ENCODE measurements around the gene EML4. TPM values are rescaled to one million over a fixed set of nuclear protein-coding genes. Genes with fewer than 3 reads are reported as not detected.

EML4 gene
- total RNA-seq, 2 experiments from 2014 or later = 58.2 to 59.7 TPM

- CTCF ChIA-PET = interaction anchor here (0.6 to 0.9 kb wide), 3 partner anchors 15 to 133 kb away, joined by 3 read pairs; no protein-coding TSS in a partner anchor
- POLR2A ChIA-PET = no interaction called here
- H3K36me3 Mint-ChIP-seq (ENCODE audit: low read depth) = peaks cover 25% of the 10 kb centered on the region
- no peak overlapping the region for H3K4me3 Mint-ChIP-seq
- no peak for ATAC-seq
- H3K4me1 Mint-ChIP-seq (ENCODE audit: low read depth) = peaks cover 54% of the 10 kb centered on the region
- TF ChIP-seq CTCF (IDR thresholded peaks at IDR 0.05) = no peak
- intact Hi-C loops (cut with micrococcal nuclease) = no loop called here
- no peak for DNase-seq
- no peaks in the 10 kb centered on the region for H3K27me3 Mint-ChIP-seq
- H3K9me3 Mint-ChIP-seq = no peaks in the 10 kb centered on the region
- H3K27ac Mint-ChIP-seq = no peak overlapping the region
Measured at GRCh38 chr2:42246562-42246961, 77.4 kb downstream of the EML4 start.

GRCh38 chr2:42248846-42249245 is 79.7 kb downstream of the EML4 start:
- H3K4me3 Mint-ChIP-seq = no peak overlapping the region
- H3K27me3 Mint-ChIP-seq = no peaks in the 10 kb centered on the region
- H3K9me3 Mint-ChIP-seq = no peaks in the 10 kb centered on the region
- intact Hi-C loops (cut with micrococcal nuclease) = no loop called here
- ChIA-PET CTCF (interaction anchor here (1.2 kb wide), 2 partner anchors 11 to 78 kb away, joined by 3 to 4 read pairs; no protein-coding TSS in a partner anchor), POLR2A (no interaction called here)
- no peak overlapping the region for H3K27ac Mint-ChIP-seq
- DNase-seq (no peak), ATAC-seq (no peak)
- TF ChIP-seq CTCF (IDR thresholded peaks at IDR 0.05) = no peak
- peaks cover 55% of the 10 kb centered on the region for H3K4me1 Mint-ChIP-seq (ENCODE audit: low read depth)
- H3K36me3 Mint-ChIP-seq (ENCODE audit: low read depth) = peaks cover 30% of the 10 kb centered on the region

GRCh38 chr2:42249284-42249683 is 80.1 kb downstream of the EML4 start:
- peaks cover 34% of the 10 kb centered on the region for H3K36me3 Mint-ChIP-seq (ENCODE audit: low read depth)
- TF ChIP-seq CTCF (IDR thresholded peaks at IDR 0.05) = no peak
- ChIA-PET CTCF (interaction anchor here (0.9 to 1.1 kb wide), 2 partner anchors 8 to 162 kb away, joined by 3 read pairs; no protein-coding TSS in a partner anchor), POLR2A (no interaction called here)
- H3K4me1 Mint-ChIP-seq (ENCODE audit: low read depth) = peaks cover 57% of the 10 kb centered on the region
- peaks cover 1% of the 10 kb centered on the region for H3K9me3 Mint-ChIP-seq
- DNase-seq (no peak), ATAC-seq (no peak)
- H3K4me3 Mint-ChIP-seq = no peak overlapping the region
- intact Hi-C loops (cut with micrococcal nuclease) = no loop called here
- H3K27me3 Mint-ChIP-seq = no peaks in the 10 kb centered on the region
- H3K27ac Mint-ChIP-seq = no peak overlapping the region

- Mint-ChIP-seq H3K27me3 (no peaks in the 10 kb centered on the region), H3K4me1 (ENCODE audit: low read depth) (peaks cover 59% of the 10 kb centered on the region), H3K9me3 (peaks cover 2% of the 10 kb centered on the region), H3K4me3 (no peak overlapping the region), H3K36me3 (ENCODE audit: low read depth) (peaks cover 39% of the 10 kb centered on the region), H3K27ac (peak overlapping the region; percentile 3)
- ChIA-PET CTCF (interaction anchor here (0.8 to 1.1 kb wide), 3 partner anchors 9 to 163 kb away, joined by 3 read pairs; no protein-coding TSS in a partner anchor), POLR2A (no interaction called here)
- no peak for DNase-seq
- ATAC-seq = no peak
- intact Hi-C loops (cut with micrococcal nuclease) = no loop called here
- no peak for TF ChIP-seq CTCF (IDR thresholded peaks at IDR 0.05)
Measured at GRCh38 chr2:42249887-42250286, 80.7 kb downstream of the EML4 start.

GRCh38 chr2:42250925-42251324 is 81.8 kb downstream of the EML4 start:
- ATAC-seq (no peak), DNase-seq (no peak)
- H3K36me3 Mint-ChIP-seq (ENCODE audit: low read depth) = peaks cover 34% of the 10 kb centered on the region
- H3K27me3 Mint-ChIP-seq = no peaks in the 10 kb centered on the region
- ChIA-PET POLR2A (no interaction called here), CTCF (no interaction called here)
- no peak overlapping the region for H3K27ac Mint-ChIP-seq
- H3K9me3 Mint-ChIP-seq = peaks cover 2% of the 10 kb centered on the region
- no peak for TF ChIP-seq CTCF (IDR thresholded peaks at IDR 0.05)
- H3K4me1 Mint-ChIP-seq (ENCODE audit: low read depth) = peaks cover 64% of the 10 kb centered on the region
- intact Hi-C loops (cut with micrococcal nuclease) = no loop called here
- no peak overlapping the region for H3K4me3 Mint-ChIP-seq
